Measurements from ENCODE around the gene EEFSEC. TPM values are rescaled to one million over a fixed set of nuclear protein-coding genes. Genes with fewer than 3 reads are reported as not detected.

The EEFSEC gene
- total RNA-seq, 1 experiment from 2014 or later: 9.5 TPM

DNA sequence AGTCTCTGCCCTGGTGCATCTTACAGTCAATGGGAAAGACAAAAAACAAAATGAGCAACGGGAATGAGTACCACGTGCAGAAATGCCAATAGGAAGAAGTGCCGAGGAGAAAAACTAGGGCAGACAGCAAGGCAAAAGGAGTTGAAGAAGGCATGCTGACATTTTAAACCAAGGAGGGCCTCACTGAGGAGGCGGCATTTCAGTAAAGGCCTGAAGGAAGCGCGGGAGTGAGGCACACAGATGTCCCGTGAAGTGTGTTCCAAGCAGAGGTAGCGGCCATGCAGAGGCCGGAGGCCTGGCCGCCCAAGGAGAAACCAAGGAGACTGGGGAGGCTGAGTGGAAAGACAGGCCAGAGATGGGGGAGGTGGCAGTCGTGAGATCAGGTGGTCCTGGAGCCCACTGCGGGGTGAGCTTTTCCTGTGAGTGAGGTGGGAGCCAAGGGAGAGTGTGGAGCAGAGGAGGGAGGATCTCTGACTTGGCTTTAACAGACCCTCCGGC lies 278.6 kb downstream of the EEFSEC start:
- peaks cover 2% of the 10 kb centered on the region; the same call in 1 of the 2 replicates for H3K4me1 ChIP-seq (ENCODE audit: insufficient read depth, low read length)
- H4K20me1 ChIP-seq (ENCODE audit: control insufficient read depth, insufficient read depth, insufficient read length): no peaks in the 10 kb centered on the region
- H4K8ac ChIP-seq (replicated peaks; ENCODE audit: insufficient read length, low read depth, low read length): no peak overlapping the region
- peaks cover 7% of the 10 kb centered on the region for H3K23me2 ChIP-seq (ENCODE audit: insufficient read length, low read depth, low read length, poor library complexity, severe bottlenecking)
- H2BK5ac ChIP-seq (ENCODE audit: insufficient read length, low read length): no peak overlapping the region
- no peaks in the 10 kb centered on the region for H3K79me1 ChIP-seq (ENCODE audit: insufficient read depth, low read depth, low read length, poor library complexity, severe bottlenecking)
- Mint-ChIP-seq H3K4me1 (peaks cover 56 to 73% of the 10 kb centered on the region in 2 experiments), H3K27ac (peak overlapping the region; percentile 30 to 92 (median 90); a peak in 3 of 7 replicates), H3K36me3 (ENCODE audit: insufficient read depth in 1 of 3, low read depth in 3 of 3) (no peaks in the 10 kb centered on the region; a peak in 2 of 7 replicates), H3K4me3 (peak overlapping the region; percentile 59 to 82), H3K9me3 (no peaks in the 10 kb centered on the region; a peak in 1 of 5 replicates), H3K27me3 (ENCODE audit: low read depth) (peaks cover 84% of the 10 kb centered on the region)
- no peak overlapping the region for H3K4ac ChIP-seq (ENCODE audit: low read depth, low read length)
- no peak overlapping the region for H2BK120ac ChIP-seq (ENCODE audit: low read depth, low read length, poor library complexity, severe bottlenecking)
- H3K4me2 ChIP-seq (ENCODE audit: insufficient read depth, insufficient read length, low read length): peak overlapping the region; percentile 76
- no peaks in the 10 kb centered on the region for H3K79me2 ChIP-seq (ENCODE audit: insufficient read depth, low read length)
- no peak overlapping the region for H3K27ac ChIP-seq (ENCODE audit: insufficient read length, low read depth, low read length)
- peak overlapping the region; percentile 92 for H3K14ac ChIP-seq (ENCODE audit: insufficient read depth, low read length)
- TF ChIP-seq, protein P1, sequence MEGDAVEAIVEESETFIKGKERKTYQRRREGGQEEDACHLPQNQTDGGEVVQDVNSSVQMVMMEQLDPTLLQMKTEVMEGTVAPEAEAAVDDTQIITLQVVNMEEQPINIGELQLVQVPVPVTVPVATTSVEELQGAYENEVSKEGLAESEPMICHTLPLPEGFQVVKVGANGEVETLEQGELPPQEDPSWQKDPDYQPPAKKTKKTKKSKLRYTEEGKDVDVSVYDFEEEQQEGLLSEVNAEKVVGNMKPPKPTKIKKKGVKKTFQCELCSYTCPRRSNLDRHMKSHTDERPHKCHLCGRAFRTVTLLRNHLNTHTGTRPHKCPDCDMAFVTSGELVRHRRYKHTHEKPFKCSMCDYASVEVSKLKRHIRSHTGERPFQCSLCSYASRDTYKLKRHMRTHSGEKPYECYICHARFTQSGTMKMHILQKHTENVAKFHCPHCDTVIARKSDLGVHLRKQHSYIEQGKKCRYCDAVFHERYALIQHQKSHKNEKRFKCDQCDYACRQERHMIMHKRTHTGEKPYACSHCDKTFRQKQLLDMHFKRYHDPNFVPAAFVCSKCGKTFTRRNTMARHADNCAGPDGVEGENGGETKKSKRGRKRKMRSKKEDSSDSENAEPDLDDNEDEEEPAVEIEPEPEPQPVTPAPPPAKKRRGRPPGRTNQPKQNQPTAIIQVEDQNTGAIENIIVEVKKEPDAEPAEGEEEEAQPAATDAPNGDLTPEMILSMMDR (conservative IDR thresholded peaks at IDR 0.05): no peak
- no peak overlapping the region for H3K23ac ChIP-seq (ENCODE audit: insufficient read length, low read depth, low read length)
- H3K18ac ChIP-seq (ENCODE audit: insufficient read length, low read depth, low read length): peak overlapping the region; percentile 95
- H2BK12ac ChIP-seq (ENCODE audit: insufficient read length, low read depth, low read length): no peak overlapping the region
- peaks cover 20% of the 10 kb centered on the region; the same call in 1 of the 2 replicates for H3K27me3 ChIP-seq (ENCODE audit: insufficient read depth, low read length)
- WGBS (ENCODE audit: extremely low coverage, insufficient read length, low lambda C conversion rate): no CpG with 5 or more reads among the region's 13 CpGs
- H3K9me3 ChIP-seq (ENCODE audit: control insufficient read depth, low read depth, low read length): no peaks in the 10 kb centered on the region
- H2BK15ac ChIP-seq (ENCODE audit: low read depth, low read length): no peak overlapping the region
- H3K56ac ChIP-seq (ENCODE audit: insufficient read length, low read depth, low read length): no peak overlapping the region
- peak; percentile 47 for DNase-seq
- no peak overlapping the region for H2BK20ac ChIP-seq (ENCODE audit: low read depth, low read length, poor library complexity, severe bottlenecking)
- no peak overlapping the region for H2AFZ ChIP-seq (ENCODE audit: low read length)
- no peak overlapping the region for H4K5ac ChIP-seq (ENCODE audit: insufficient read length, low read depth, low read length)
- H3T11ph ChIP-seq (ENCODE audit: low read length): no peak overlapping the region
- H3K9ac ChIP-seq (ENCODE audit: extremely low read depth, insufficient read length, low read length): no peak overlapping the region
- H4K91ac ChIP-seq (ENCODE audit: insufficient read length, low read depth, low read length): no peak overlapping the region
- H2AK5ac ChIP-seq (ENCODE audit: insufficient read length, low read length): no peak overlapping the region
